PC-9 (cell line): ENCODE measurements around the gene TMEM225B.

ENCODE experiments used
- CTCF ChIP-seq: fragments of 200-600 bp; sonication (generic); conservative IDR thresholded peaks from 2 replicates; pipeline ENCODE4 v1.6.1; 2017; ENCODE audit warnings: mixed run types, antibody characterized with exemption, mild to moderate bottlenecking, moderate library complexity
- EZH2 ChIP-seq: fragments of 200-600 bp; sonication (generic); IDR thresholded peaks from 2 replicates; pipeline ENCODE4 v1.8.0; 2017; ENCODE audit warnings: antibody characterized with exemption, low read depth

- TF ChIP-seq CTCF = no peak
- TF ChIP-seq EZH2 = no peak
These were observed 30.7 kb downstream of the TMEM225B start for GRCh38 chr7:99628471-99629465.
